HG02884 (cell line): Measurements from ENCODE around the gene CCND3.

Experiments used
- ATAC-seq: cut with Tn5 transposase; IDR thresholded peaks from one replicate; pipeline ENCODE4 v1.9.1; 2021; ENCODE audit warnings: mild to moderate bottlenecking, moderate library complexity; ENCODE audit not compliant: unreplicated experiment

The CCND3 gene

GRCh38 chr6:41941280-41942066 is at the start of gene CCND3:
CCND3 (minus strand) TSS chr6:41941808; CDS start chr6:41941649, 159 bp downstream.
- peak; percentile 78 for ATAC-seq

GRCh38 chr6:41986339-41986738 is 44.7 kb upstream of the CCND3 start:
- no peak for ATAC-seq

GRCh38 chr6:41984623-41985022 is 43.0 kb upstream of the CCND3 start:
- ATAC-seq, result no peak

GRCh38 chr6:41976794-41977484 is 35.3 kb upstream of the CCND3 start:
- no peak for ATAC-seq

- ATAC-seq, result no peak
These were observed 33.7 kb upstream of the CCND3 start for GRCh38 chr6:41975276-41975675.

DNA sequence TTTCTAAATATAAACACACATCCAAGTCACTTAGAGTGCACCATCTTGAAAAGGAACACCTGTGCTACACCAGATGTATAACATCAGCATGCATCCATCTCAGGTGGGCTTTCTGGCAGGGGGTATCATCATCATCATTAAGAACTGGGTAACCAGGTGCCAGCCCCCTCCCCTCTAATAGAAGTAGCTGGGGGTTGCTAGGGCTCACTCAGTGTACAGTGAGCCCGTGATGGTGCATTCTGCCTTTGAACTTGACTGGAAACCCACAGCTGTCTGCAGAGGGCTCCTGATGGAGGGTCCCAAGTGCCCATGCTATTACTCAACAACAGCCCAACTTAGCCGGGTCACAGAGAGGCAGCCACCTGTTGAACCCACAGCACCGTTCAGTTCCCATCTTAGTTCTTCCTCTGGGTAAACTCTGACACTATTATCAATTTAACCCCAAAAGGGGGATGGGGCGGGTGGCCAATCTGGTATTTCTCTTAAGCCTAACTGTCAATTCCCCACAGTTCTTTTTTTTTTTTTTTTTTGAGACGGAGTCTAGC is 32.7 kb upstream of the CCND3 start:
- ATAC-seq, result no peak

GRCh38 chr6:41972826-41973225 is 31.2 kb upstream of the CCND3 start:
- no peak for ATAC-seq

GRCh38 chr6:41970436-41970846 is 28.8 kb upstream of the CCND3 start:
- ATAC-seq, result no peak

GRCh38 chr6:41967312-41968287 is 26.0 kb upstream of the CCND3 start:
- ATAC-seq, result no peak

DNA sequence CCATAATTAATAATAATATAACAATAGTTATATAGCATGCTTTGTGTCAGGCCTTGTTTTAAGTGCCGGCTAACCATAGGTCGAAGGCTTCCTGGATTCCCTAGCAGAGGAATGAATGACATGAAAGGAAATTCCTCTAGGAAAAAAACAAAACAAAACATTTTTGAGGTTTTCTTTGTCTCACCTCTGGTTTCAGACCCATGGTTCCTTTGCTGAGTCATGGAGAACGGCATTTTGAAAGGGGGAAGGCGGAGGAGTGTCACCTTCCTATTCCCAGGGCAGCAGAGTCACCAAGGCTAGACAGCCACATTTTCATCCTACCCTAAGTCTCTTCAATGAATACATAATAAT is 25.3 kb upstream of the CCND3 start:
- no peak for ATAC-seq

DNA sequence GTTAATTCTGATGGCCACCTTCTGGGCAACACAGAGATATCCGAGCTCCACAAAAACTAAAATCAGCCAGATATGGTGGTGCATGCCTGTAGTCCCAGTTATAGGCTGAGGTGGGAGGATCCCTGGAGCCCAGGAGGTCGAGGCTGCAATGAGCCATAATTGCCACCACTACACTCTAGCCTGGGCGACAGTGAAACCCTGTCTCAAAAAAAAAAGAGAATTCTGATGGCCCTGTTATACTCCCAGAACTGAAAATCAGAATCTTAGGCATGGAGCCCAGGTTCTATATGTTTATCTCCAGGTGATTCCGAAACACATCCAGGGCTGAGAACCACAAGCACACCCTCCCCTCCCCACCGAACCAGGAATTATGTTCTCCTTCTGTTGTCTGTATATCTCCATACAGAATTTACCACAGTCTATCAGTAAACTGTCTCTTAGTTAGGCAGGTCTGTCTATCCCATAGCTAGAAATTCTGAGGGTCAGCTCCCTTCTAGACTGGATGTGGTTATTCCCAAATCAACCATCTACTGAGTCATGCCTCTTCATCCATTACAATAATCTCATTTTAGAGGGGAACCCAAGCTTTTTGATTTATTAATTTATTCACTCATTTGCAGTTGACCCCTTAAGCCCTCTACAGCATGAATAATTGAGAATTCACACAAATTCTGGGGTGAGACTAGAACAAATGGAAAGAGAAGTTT is 24.8 kb upstream of the CCND3 start:
- ATAC-seq, result no peak

- ATAC-seq, result no peak
These were observed 24.0 kb upstream of the CCND3 start for GRCh38 chr6:41965429-41966213.

- no peak for ATAC-seq
These were observed 22.7 kb upstream of the CCND3 start for GRCh38 chr6:41964201-41964887.

DNA sequence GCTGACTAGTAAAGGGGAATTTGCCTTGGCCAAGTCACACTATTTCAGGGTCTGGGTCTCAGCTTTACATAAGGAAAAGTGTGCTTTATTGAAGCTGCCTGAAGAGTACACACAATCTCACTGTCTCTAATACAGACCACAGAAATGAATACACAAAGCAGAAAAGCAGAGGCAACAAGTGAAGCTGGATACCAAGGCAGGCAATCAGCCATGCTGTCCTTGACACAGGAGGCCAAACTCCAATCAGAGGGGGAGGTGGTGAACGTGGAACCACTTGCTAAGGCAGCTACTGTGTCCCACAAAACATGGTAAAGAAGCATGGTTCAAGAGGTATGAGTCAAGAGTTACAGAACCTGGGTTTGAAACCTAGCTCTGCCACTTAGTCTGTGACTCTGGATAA is 21.8 kb upstream of the CCND3 start:
- no peak for ATAC-seq

- ATAC-seq, result no peak
These were observed 18.4 kb upstream of the CCND3 start for GRCh38 chr6:41960028-41960427.

DNA sequence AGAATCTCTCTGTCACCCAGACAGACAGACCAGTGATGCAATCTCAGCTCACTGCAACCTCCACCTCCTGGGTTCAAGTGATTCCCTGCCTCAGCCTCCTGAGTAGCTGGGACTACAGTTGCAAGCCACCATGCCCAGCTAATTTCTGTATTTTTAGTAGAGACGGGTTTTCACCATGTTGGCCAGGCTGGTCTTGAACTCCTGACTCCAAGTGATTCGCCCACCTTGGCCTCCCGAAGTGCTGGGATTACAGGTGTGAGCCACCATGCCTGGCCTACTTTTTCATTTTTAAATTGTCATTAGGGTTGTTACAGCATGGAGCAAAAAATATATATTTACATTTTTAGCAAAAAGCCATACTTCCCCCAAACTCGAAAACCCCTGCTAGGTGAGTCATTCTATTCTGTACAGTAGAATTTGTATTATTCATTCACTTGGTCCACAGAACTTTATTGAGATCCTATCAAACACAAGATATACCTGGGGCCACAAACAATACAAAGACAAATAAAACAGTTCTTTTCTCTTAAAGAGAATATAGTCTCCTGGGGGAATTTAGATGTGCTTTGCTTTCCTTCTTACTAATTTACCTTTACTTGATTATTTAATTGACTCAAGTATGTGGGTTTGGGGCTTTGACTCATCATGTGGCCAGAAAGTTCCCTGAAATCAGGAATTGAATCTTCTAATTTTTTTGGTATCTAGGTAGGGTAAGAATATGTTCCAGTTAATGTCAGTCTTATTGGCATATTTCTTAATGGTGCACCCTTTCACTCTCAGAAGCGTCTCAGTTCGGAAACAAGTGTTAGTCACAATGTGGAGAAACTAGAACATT is 16.6 kb upstream of the CCND3 start:
- no peak for ATAC-seq

DNA sequence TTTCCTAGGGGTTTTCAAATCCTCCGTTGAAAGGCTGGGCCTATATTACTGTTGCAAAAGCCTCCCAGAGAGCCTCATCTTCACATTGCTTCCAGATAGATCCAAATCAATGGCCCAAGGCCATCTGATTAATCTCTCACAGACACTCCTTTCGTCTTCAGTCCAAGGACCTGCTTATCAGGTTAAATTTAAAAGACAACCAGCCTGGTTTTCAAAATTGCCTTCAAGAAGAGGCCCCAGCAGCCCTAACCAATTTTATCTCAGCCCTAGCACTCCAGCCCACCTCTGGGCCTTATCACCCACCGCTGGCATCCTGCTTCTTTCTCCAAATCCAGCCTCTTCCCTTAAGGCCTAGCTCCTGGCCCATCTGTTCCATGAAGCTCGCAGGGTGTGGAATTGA is 15.5 kb upstream of the CCND3 start:
- ATAC-seq, result no peak

DNA sequence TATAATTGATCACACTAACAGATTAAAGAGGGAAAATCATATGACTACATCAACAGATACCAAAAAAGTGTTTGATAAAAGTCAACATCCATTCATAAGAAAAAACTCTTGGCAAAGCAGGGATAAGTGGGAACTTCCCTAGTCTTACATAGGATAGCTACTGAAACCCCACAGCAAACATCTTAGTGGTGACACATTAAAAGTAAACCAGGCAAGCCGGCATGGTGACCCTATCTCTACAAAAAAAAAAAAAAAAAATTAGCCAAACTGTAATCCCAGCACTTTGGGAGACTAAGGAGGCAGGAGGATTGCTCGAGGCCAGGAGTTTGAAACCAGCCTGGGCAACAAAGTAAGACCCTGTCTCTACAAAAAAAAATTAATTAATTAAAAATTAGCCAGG is 13.8 kb upstream of the CCND3 start:
- no peak for ATAC-seq
